Measurements from ENCODE around the gene CSH1. TPM values are rescaled to one million over a fixed set of nuclear protein-coding genes. Genes with fewer than 3 reads are reported as not detected.
"Not testable (repeated sequence)": the region's sequence is repeated elsewhere in the genome, so short reads cannot be mapped to it uniquely, and the experiment has no call there.

CSH1 gene
- total RNA-seq, 1 experiment from 2014 or later: not detected

GRCh38 chr17:63916566-63917185 lies 20.3 kb upstream of the CSH1 start:
- H2BK5ac ChIP-seq (ENCODE audit: insufficient read length, low read length): no peak overlapping the region
- no peak for DNase-seq
- peaks cover 3% of the 10 kb centered on the region; the same call in 1 of the 2 replicates for H3K4me1 ChIP-seq (ENCODE audit: insufficient read depth, low read length)
- no peaks in the 10 kb centered on the region for H3K79me1 ChIP-seq (ENCODE audit: insufficient read depth, low read depth, low read length, poor library complexity, severe bottlenecking)
- H3K23me2 ChIP-seq (ENCODE audit: insufficient read length, low read depth, low read length, poor library complexity, severe bottlenecking): no peaks in the 10 kb centered on the region
- H2BK15ac ChIP-seq (ENCODE audit: low read depth, low read length): no peak overlapping the region
- H3K4me2 ChIP-seq (ENCODE audit: insufficient read depth, insufficient read length, low read length): no peak overlapping the region
- no peak overlapping the region for H3K27ac ChIP-seq (ENCODE audit: insufficient read length, low read depth, low read length)
- peaks cover 19% of the 10 kb centered on the region for H3K27me3 Mint-ChIP-seq (ENCODE audit: low read depth)
- no peak overlapping the region for H4K5ac ChIP-seq (ENCODE audit: insufficient read length, low read depth, low read length)
- H3K23ac ChIP-seq (ENCODE audit: insufficient read length, low read depth, low read length): no peak overlapping the region
- no peaks in the 10 kb centered on the region for H4K20me1 ChIP-seq (ENCODE audit: control insufficient read depth, insufficient read depth, insufficient read length)
- no peak overlapping the region for H2BK12ac ChIP-seq (ENCODE audit: insufficient read length, low read depth, low read length)
- H3K27ac Mint-ChIP-seq: no peak overlapping the region
- no peaks in the 10 kb centered on the region; a peak in 1 of 5 replicates for H3K9me3 Mint-ChIP-seq
- no peak overlapping the region for H2AFZ ChIP-seq (ENCODE audit: low read length)
- no peak overlapping the region for H3K4ac ChIP-seq (ENCODE audit: low read depth, low read length)
- H3K56ac ChIP-seq (ENCODE audit: insufficient read length, low read depth, low read length): no peak overlapping the region
- no peak overlapping the region for H2BK120ac ChIP-seq (ENCODE audit: low read depth, low read length, poor library complexity, severe bottlenecking)
- H3K9me3 ChIP-seq (ENCODE audit: control insufficient read depth, low read depth, low read length): no peaks in the 10 kb centered on the region
- H4K91ac ChIP-seq (ENCODE audit: insufficient read length, low read depth, low read length): no peak overlapping the region
- no peaks in the 10 kb centered on the region for H3K27me3 ChIP-seq (ENCODE audit: insufficient read depth, low read length)
- no peak overlapping the region for H3K14ac ChIP-seq (ENCODE audit: insufficient read depth, low read length)
- H3T11ph ChIP-seq (ENCODE audit: low read length): no peak overlapping the region
- no peak overlapping the region for H2BK20ac ChIP-seq (ENCODE audit: low read depth, low read length, poor library complexity, severe bottlenecking)
- WGBS (ENCODE audit: extremely low coverage, insufficient read length, low lambda C conversion rate): no CpG with 5 or more reads among the region's 12 CpGs
- no peak for TF ChIP-seq CTCF (conservative IDR thresholded peaks at IDR 0.05)
- no peak overlapping the region for H3K18ac ChIP-seq (ENCODE audit: insufficient read length, low read depth, low read length)
- H2AK5ac ChIP-seq (ENCODE audit: insufficient read length, low read length): no peak overlapping the region
- H3K9ac ChIP-seq (ENCODE audit: extremely low read depth, insufficient read length, low read length): no peak overlapping the region
- no peaks in the 10 kb centered on the region for H3K79me2 ChIP-seq (ENCODE audit: insufficient read depth, low read length)
- no peak overlapping the region; a peak in 1 of 5 replicates for H3K4me3 Mint-ChIP-seq
- no peaks in the 10 kb centered on the region for H3K36me3 Mint-ChIP-seq (ENCODE audit: insufficient read depth in 1 of 3, low read depth in 3 of 3)
- no peak overlapping the region for H4K8ac ChIP-seq (replicated peaks; ENCODE audit: insufficient read length, low read depth, low read length)
- H3K4me1 Mint-ChIP-seq: peaks cover 17 to 29% of the 10 kb centered on the region in 2 experiments

- not testable (repeated sequence) for H3K4me2 ChIP-seq (ENCODE audit: insufficient read depth, insufficient read length, low read length); H3K36me3 Mint-ChIP-seq (ENCODE audit: insufficient read depth in 1 of 3, low read depth in 3 of 3); H3K79me1 ChIP-seq (ENCODE audit: insufficient read depth, low read depth, low read length, poor library complexity, severe bottlenecking); H3K9ac ChIP-seq (ENCODE audit: extremely low read depth, insufficient read length, low read length); H3K18ac ChIP-seq (ENCODE audit: insufficient read length, low read depth, low read length); H2AK5ac ChIP-seq (ENCODE audit: insufficient read length, low read length); H3K9me3 Mint-ChIP-seq; H2BK15ac ChIP-seq (ENCODE audit: low read depth, low read length); H2BK20ac ChIP-seq (ENCODE audit: low read depth, low read length, poor library complexity, severe bottlenecking); H3K14ac ChIP-seq (ENCODE audit: insufficient read depth, low read length); H4K20me1 ChIP-seq (ENCODE audit: control insufficient read depth, insufficient read depth, insufficient read length); H3K4ac ChIP-seq (ENCODE audit: low read depth, low read length); H3K27ac Mint-ChIP-seq; H3K27me3 ChIP-seq (ENCODE audit: insufficient read depth, low read length); H3K23me2 ChIP-seq (ENCODE audit: insufficient read length, low read depth, low read length, poor library complexity, severe bottlenecking); H3K27ac ChIP-seq (ENCODE audit: insufficient read length, low read depth, low read length); H3K56ac ChIP-seq (ENCODE audit: insufficient read length, low read depth, low read length); H3T11ph ChIP-seq (ENCODE audit: low read length); H2BK12ac ChIP-seq (ENCODE audit: insufficient read length, low read depth, low read length); H4K5ac ChIP-seq (ENCODE audit: insufficient read length, low read depth, low read length); DNase-seq; H2BK5ac ChIP-seq (ENCODE audit: insufficient read length, low read length); H3K79me2 ChIP-seq (ENCODE audit: insufficient read depth, low read length); H2BK120ac ChIP-seq (ENCODE audit: low read depth, low read length, poor library complexity, severe bottlenecking); H2AFZ ChIP-seq (ENCODE audit: low read length); H4K8ac ChIP-seq (replicated peaks; ENCODE audit: insufficient read length, low read depth, low read length); H3K23ac ChIP-seq (ENCODE audit: insufficient read length, low read depth, low read length); H4K91ac ChIP-seq (ENCODE audit: insufficient read length, low read depth, low read length); H3K4me3 Mint-ChIP-seq; H3K4me1 ChIP-seq (ENCODE audit: insufficient read depth, low read length); H3K9me3 ChIP-seq (ENCODE audit: control insufficient read depth, low read depth, low read length)
- Mint-ChIP-seq H3K27me3 (ENCODE audit: low read depth) (peaks cover 19% of the 10 kb centered on the region), H3K4me1 (peaks cover 21 to 36% of the 10 kb centered on the region in 2 experiments)
- no CpG with 5 or more reads among the region's 10 CpGs for WGBS (ENCODE audit: extremely low coverage, insufficient read length, low lambda C conversion rate)
Measured at GRCh38 chr17:63915753-63916152, 19.4 kb upstream of the CSH1 start.
